CD14-positive monocyte (primary cell): ENCODE results near the gene MCC. TPM values are rescaled to one million over a fixed set of nuclear protein-coding genes. Genes with fewer than 3 reads are reported as not detected.

Experiments
- DNase-seq, 3 donors: peaks; one replicate each; pipeline ENCODE4 v3.0.0-alpha.2; 2011 to 2022
- H2AFZ ChIP-seq: 2 replicates; pipeline ENCODE4 v1.6.0; 2012; ENCODE audit warnings: mild to moderate bottlenecking, low read depth, low read length, inconsistent platforms; ENCODE audit not compliant: insufficient read depth, poor library complexity, severe bottlenecking
- H3K27ac ChIP-seq, 2 donors: 1 replicate in 1 of 2; 2 replicates in 1 of 2; pipeline ENCODE4 v1.5.1; 2012 to 2013; ENCODE audit warnings: low read length in 2 of 2, control low read depth in 1 of 2, inconsistent platforms in 1 of 2, low read depth in 1 of 2, mild to moderate bottlenecking in 1 of 2
- H3K27me3 ChIP-seq, 2 donors: one replicate each; pipeline versions ENCODE4 v1.6.0 to v1.6.1; 2011 to 2013; ENCODE audit warnings: low read length in 2 of 2; ENCODE audit not compliant: control insufficient read depth in 2 of 2, insufficient read depth in 2 of 2
- H3K36me3 ChIP-seq, 2 donors: replicated peaks in 1 of 2; 1 replicate in 1 of 2; 2 replicates in 1 of 2; pipeline versions ENCODE4 v1.5.1 to v1.6.1; 2012 to 2013; ENCODE audit warnings: low read length in 2 of 2, control low read depth in 1 of 2, inconsistent platforms in 1 of 2, mild to moderate bottlenecking in 1 of 2; ENCODE audit not compliant: insufficient read depth in 2 of 2, control insufficient read depth in 1 of 2
- H3K4me1 ChIP-seq, 2 donors: 1 replicate in 1 of 2; 2 replicates in 1 of 2; pipeline versions ENCODE4 v1.5.1 to v1.6.1; 2012 to 2013; ENCODE audit warnings: low read length in 2 of 2, control low read depth in 1 of 2, inconsistent platforms in 1 of 2, mild to moderate bottlenecking in 1 of 2, moderate library complexity in 1 of 2; ENCODE audit not compliant: insufficient read depth in 2 of 2, control insufficient read depth in 1 of 2
- H3K4me2 ChIP-seq: replicated peaks from 2 replicates; pipeline ENCODE3; 2012; ENCODE audit warnings: low read length, moderate library complexity, mild to moderate bottlenecking; ENCODE audit not compliant: poor library complexity, severe bottlenecking; ENCODE audit errors: extremely low read depth
- H3K4me3 ChIP-seq, 3 experiments: fragments of 200-600 bp in 1 of 3; sonication (generic) in 1 of 3; replicated peaks in 1 of 3; 1 replicate in 2 of 3; 2 replicates in 1 of 3; pipeline ENCODE4 v1.5.1; 2011 to 2013; ENCODE audit warnings: low read length in 3 of 3, mild to moderate bottlenecking in 3 of 3, control low read depth in 2 of 3, low read depth in 2 of 3, inconsistent platforms in 1 of 3, moderate library complexity in 1 of 3
- H3K79me2 ChIP-seq: 2 replicates; pipeline ENCODE4 v1.6.0; 2012; ENCODE audit warnings: mild to moderate bottlenecking, control low read depth, inconsistent platforms, low read length, moderate library complexity; ENCODE audit not compliant: insufficient read depth
- H3K9ac ChIP-seq: 2 replicates; pipeline ENCODE4 v1.6.0; 2017; ENCODE audit warnings: low read length, mild to moderate bottlenecking; ENCODE audit not compliant: insufficient read depth, poor library complexity, severe bottlenecking
- H3K9me3 ChIP-seq, 2 donors: replicated peaks in 1 of 2; 1 replicate in 1 of 2; 2 replicates in 1 of 2; pipeline versions ENCODE4 v1.5.1 to v1.6.1; 2012 to 2013; ENCODE audit warnings: low read length in 2 of 2, control low read depth in 1 of 2; ENCODE audit not compliant: control insufficient read depth in 1 of 2, insufficient read depth in 1 of 2
- H4K20me1 ChIP-seq: 2 replicates; pipeline ENCODE4 v1.6.0; 2012; ENCODE audit warnings: mild to moderate bottlenecking, low read length, control low read depth, moderate library complexity; ENCODE audit not compliant: insufficient read depth
- H3K27ac Mint-ChIP-seq, 7 donors: one replicate each; pipeline ENCODE4 v1.8.0; 2020; ENCODE audit warnings: mild to moderate bottlenecking in 7 of 7, mixed read lengths in 7 of 7, moderate library complexity in 6 of 7, inconsistent platforms in 2 of 7
- H3K27me3 Mint-ChIP-seq, 3 donors: one replicate each; pipeline ENCODE4 v1.8.0; 2021 to 2022; ENCODE audit warnings: low read depth in 3 of 3, mild to moderate bottlenecking in 3 of 3, mixed read lengths in 3 of 3, moderate library complexity in 3 of 3, inconsistent platforms in 1 of 3
- H3K36me3 Mint-ChIP-seq, 2 donors: one replicate each; pipeline ENCODE4 v1.8.0; 2020; ENCODE audit warnings: mixed read lengths in 2 of 2, inconsistent platforms in 1 of 2, mild to moderate bottlenecking in 1 of 2
- H3K4me1 Mint-ChIP-seq: one replicate; pipeline ENCODE4 v1.8.0; 2020; ENCODE audit warnings: mild to moderate bottlenecking, mixed read lengths
- H3K4me3 Mint-ChIP-seq, 2 donors: one replicate each; pipeline ENCODE4 v1.8.0; 2020; ENCODE audit warnings: mild to moderate bottlenecking in 2 of 2, mixed read lengths in 2 of 2, moderate library complexity in 1 of 2
- H3K9me3 Mint-ChIP-seq, 7 donors: one replicate each; pipeline ENCODE4 v1.8.0; 2020 to 2022; ENCODE audit warnings: mixed read lengths in 7 of 7, mild to moderate bottlenecking in 6 of 7, moderate library complexity in 6 of 7, inconsistent platforms in 2 of 7
- WGBS: methylation state at CpG from one replicate; pipeline ENCODE4 v1.1.5; 2013; ENCODE audit warnings: missing lambda C conversion rate; ENCODE audit not compliant: insufficient coverage; 5-methylcytosine and 5-hydroxymethylcytosine counted together
- intact Hi-C, 2 donors: fragments of 100-400 bp; cut with micrococcal nuclease; formaldehyde crosslinking; loops; one replicate each; pipeline versions ENCODE4 v1.15.0 to v1.15.1; 2023
- polyA plus RNA-seq, 3 donors: library from polyadenylated mRNA; depleted of rRNA in 1 of 3; unstranded in 2 of 3; stranded (reverse) in 1 of 3; fragments of 300-500 nt in 2 of 3; fragments of >200 nt in 1 of 3; fragmentation: Illumina TruSeq in 2 of 3; gene quantifications; 1 replicate in 2 of 3; 2 replicates in 1 of 3; pipeline ENCODE4 v1.2.3, GENCODE V29; 2012 to 2021
- TF ChIP-seq, protein P1 (sequence below): fragments of 200-600 bp; IDR thresholded peaks from one replicate; pipeline ENCODE4 v1.8.0; 2022; ENCODE audit warnings: antibody characterized with exemption, mild to moderate bottlenecking

Gene MCC
- polyA plus RNA-seq, 3 donors, result 0.09 TPM; not detected in 2

DNA sequence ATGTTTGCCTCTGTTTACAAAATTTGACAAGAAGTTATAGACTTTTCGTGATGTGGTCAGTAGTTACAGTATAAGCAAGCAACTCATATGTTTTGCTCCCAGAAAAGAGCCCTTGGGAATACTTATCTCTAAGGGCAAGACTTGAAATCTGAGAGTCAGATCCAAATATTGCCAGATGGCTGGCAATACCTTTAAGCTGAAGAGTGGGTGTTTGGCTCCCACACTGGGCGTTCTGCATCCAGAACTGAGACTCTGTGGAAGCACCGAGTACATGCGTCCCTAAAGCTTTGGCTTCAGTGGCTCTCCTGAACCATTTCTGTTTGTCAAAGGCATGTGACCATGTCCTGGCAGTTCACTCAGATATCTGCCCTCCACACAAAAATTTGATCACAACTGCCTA lies 317.5 kb downstream of the MCC start:
- H3K36me3 ChIP-seq, result no peaks in the 10 kb centered on the region
- no peak overlapping the region for H3K9ac ChIP-seq
- H3K9me3 ChIP-seq, result no peaks in the 10 kb centered on the region
- DNase-seq, result no peak
- TF ChIP-seq, protein P1, sequence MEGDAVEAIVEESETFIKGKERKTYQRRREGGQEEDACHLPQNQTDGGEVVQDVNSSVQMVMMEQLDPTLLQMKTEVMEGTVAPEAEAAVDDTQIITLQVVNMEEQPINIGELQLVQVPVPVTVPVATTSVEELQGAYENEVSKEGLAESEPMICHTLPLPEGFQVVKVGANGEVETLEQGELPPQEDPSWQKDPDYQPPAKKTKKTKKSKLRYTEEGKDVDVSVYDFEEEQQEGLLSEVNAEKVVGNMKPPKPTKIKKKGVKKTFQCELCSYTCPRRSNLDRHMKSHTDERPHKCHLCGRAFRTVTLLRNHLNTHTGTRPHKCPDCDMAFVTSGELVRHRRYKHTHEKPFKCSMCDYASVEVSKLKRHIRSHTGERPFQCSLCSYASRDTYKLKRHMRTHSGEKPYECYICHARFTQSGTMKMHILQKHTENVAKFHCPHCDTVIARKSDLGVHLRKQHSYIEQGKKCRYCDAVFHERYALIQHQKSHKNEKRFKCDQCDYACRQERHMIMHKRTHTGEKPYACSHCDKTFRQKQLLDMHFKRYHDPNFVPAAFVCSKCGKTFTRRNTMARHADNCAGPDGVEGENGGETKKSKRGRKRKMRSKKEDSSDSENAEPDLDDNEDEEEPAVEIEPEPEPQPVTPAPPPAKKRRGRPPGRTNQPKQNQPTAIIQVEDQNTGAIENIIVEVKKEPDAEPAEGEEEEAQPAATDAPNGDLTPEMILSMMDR, result no peak
- H3K36me3 Mint-ChIP-seq, result no peaks in the 10 kb centered on the region
- intact Hi-C loops, result no loop called here
- H3K4me2 ChIP-seq, result no peak overlapping the region
- WGBS, result 100% methylated on average over 4 of the region's 4 CpGs
- no peaks in the 10 kb centered on the region for H3K9me3 Mint-ChIP-seq
- no peaks in the 10 kb centered on the region for H4K20me1 ChIP-seq
- no peak overlapping the region for H2AFZ ChIP-seq
- no peak overlapping the region for H3K4me3 ChIP-seq
- no peaks in the 10 kb centered on the region for H3K79me2 ChIP-seq
- H3K27me3 Mint-ChIP-seq, result peaks cover 3 to 21% (median 6%) of the 10 kb centered on the region in 3 donors
- no peak overlapping the region for H3K27ac Mint-ChIP-seq
- H3K27ac ChIP-seq, result no peak overlapping the region
- peaks cover 0 to 21% of the 10 kb centered on the region in 2 donors for H3K27me3 ChIP-seq
- H3K4me1 ChIP-seq, result no peaks in the 10 kb centered on the region
- no peaks in the 10 kb centered on the region for H3K4me1 Mint-ChIP-seq
- H3K4me3 Mint-ChIP-seq, result no peak overlapping the region

DNA sequence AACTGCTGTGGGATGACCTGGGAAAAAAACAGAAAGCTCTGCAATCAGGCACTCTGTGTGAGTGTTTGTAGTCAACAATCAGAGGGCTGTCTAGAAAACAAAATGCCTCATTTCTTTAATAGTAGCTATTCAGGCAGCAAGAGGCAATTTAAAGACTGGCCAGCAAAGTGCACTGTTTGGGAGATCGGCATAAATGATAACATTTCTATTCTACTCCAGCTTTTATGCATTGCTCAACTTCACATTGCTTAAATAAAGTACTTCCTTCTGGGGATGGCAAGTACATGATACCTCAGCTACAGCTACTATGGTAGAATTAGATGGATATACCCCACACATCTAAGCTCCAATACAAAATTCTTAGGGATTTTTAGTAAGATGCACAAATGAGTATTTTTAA lies 318.5 kb downstream of the MCC start:
- Mint-ChIP-seq H3K9me3 (no peaks in the 10 kb centered on the region), H3K27me3 (peaks cover 3 to 16% (median 6%) of the 10 kb centered on the region in 3 donors), H3K4me1 (no peaks in the 10 kb centered on the region), H3K36me3 (no peaks in the 10 kb centered on the region), H3K27ac (no peak overlapping the region), H3K4me3 (no peak overlapping the region)
- WGBS, result 100% methylated on average over 1 of the region's 1 CpG
- H3K9ac ChIP-seq, result no peak overlapping the region
- H2AFZ ChIP-seq, result no peak overlapping the region
- no peak overlapping the region for H3K4me3 ChIP-seq
- H3K4me2 ChIP-seq, result no peak overlapping the region
- H3K27me3 ChIP-seq, result peaks cover 0 to 21% of the 10 kb centered on the region in 2 donors
- H4K20me1 ChIP-seq, result no peaks in the 10 kb centered on the region
- H3K27ac ChIP-seq, result no peak overlapping the region
- no peaks in the 10 kb centered on the region for H3K4me1 ChIP-seq
- no peaks in the 10 kb centered on the region for H3K36me3 ChIP-seq
- no peak for DNase-seq
- TF ChIP-seq, protein P1, result no peak
- H3K9me3 ChIP-seq, result no peaks in the 10 kb centered on the region
- no peaks in the 10 kb centered on the region for H3K79me2 ChIP-seq
- intact Hi-C loops, result no loop called here
